GM12878 (cell line): ENCODE measurements around the gene HIBCH. TPM values are rescaled to one million over a fixed set of nuclear protein-coding genes. Genes with fewer than 3 reads are reported as not detected.

ENCODE experiments used
- ATAC-seq: fragments of 200-7000 bp; cut with Tn5 transposase; 3 replicates; pipeline ENCODE4 v1.9.1; 2020; ENCODE audit warnings: mild to moderate bottlenecking, moderate library complexity
- BruUV-seq: library from RNA; stranded (reverse); fragments of 400-500 nt; replicated peaks from 2 replicates; lab custom pipeline; 2021; lab: Mats Ljungman, UMichigan
- CTCF ChIA-PET: fragments of 300-600 bp; sonication (Branson Sonifier 250); formaldehyde crosslinking; extraction: SDS; loops from one replicate; lab custom pipeline; 2021; ENCODE audit warnings: inconsistent platforms; lab: Yijun Ruan, JAX
- POLR2A ChIA-PET: fragments of 350-600 bp; formaldehyde crosslinking; extraction: SDS; loops from one replicate; lab custom pipeline; 2021; ENCODE audit warnings: inconsistent platforms; lab: Charles Lee
- RAD21 ChIA-PET: fragments of 300-600 bp; sonication (Branson Sonifier 250); formaldehyde crosslinking; loops from one replicate; lab custom pipeline; 2023; ENCODE audit warnings: antibody characterized with exemption; ENCODE audit not compliant: unreplicated experiment; lab: Charles Lee
- SMC1A ChIA-PET: fragments of 300-600 bp; sonication (Branson Sonifier 250); formaldehyde crosslinking; loops from one replicate; lab custom pipeline; 2023; ENCODE audit not compliant: unreplicated experiment, uncharacterized antibody; lab: Charles Lee
- DNase-seq: peaks from one replicate; pipeline ENCODE4 v3.0.0-alpha.2; 2011; ENCODE audit warnings: low read depth, low spot score
- FAIRE-seq: peaks from 3 replicates; lab custom pipeline; 2011; peaks lifted over from hg19 to GRCh38; lab: Jason Lieb, UNC
- H2AFZ ChIP-seq: 2 replicates; pipeline ENCODE4 v1.6.0; 2011; ENCODE audit warnings: low read depth, low read length, control low read depth; ENCODE audit not compliant: control insufficient read depth
- H3K27ac ChIP-seq: 2 replicates; pipeline ENCODE4 v1.5.1; 2011; ENCODE audit warnings: control low read depth; ENCODE audit not compliant: control insufficient read depth, insufficient read depth
- H3K27me3 ChIP-seq, 2 experiments: replicated peaks in 1 of 2; 2 replicates each; pipeline versions ENCODE4 v1.6.0 to v1.6.1; 2011; ENCODE audit warnings: low read length in 1 of 2; ENCODE audit not compliant: control insufficient read depth in 2 of 2, insufficient read depth in 2 of 2
- H3K36me3 ChIP-seq, 2 experiments: 2 replicates each; pipeline ENCODE4 v1.5.1; 2011; ENCODE audit warnings: low read length in 1 of 2; ENCODE audit not compliant: control insufficient read depth in 2 of 2, insufficient read depth in 2 of 2
- H3K4me1 ChIP-seq: 2 replicates; pipeline ENCODE4 v1.6.1; 2011; ENCODE audit warnings: mild to moderate bottlenecking, low read length, moderate library complexity, mixed read lengths; ENCODE audit not compliant: control insufficient read depth, insufficient read depth
- H3K4me2 ChIP-seq: 2 replicates; pipeline ENCODE4 v1.6.0; 2011; ENCODE audit warnings: control low read depth; ENCODE audit not compliant: control insufficient read depth, insufficient read depth
- H3K4me3 ChIP-seq: fragments of 200-600 bp; sonication (generic); 2 replicates; pipeline ENCODE4 v1.5.1; 2016
- H3K79me2 ChIP-seq: 2 replicates; pipeline ENCODE4 v1.6.0; 2011; ENCODE audit warnings: low read length; ENCODE audit not compliant: control insufficient read depth, insufficient read depth
- H3K9ac ChIP-seq: 2 replicates; pipeline ENCODE4 v1.8.0; 2011; ENCODE audit warnings: low read length, control low read depth, mixed read lengths; ENCODE audit not compliant: control insufficient read depth, insufficient read depth
- H3K9me3 ChIP-seq: replicated peaks from 3 replicates; pipeline ENCODE4 v1.5.1; 2011; ENCODE audit warnings: mild to moderate bottlenecking, low read length; ENCODE audit not compliant: control insufficient read depth, insufficient read depth
- H4K20me1 ChIP-seq: 2 replicates; pipeline ENCODE4 v1.6.0; 2011; ENCODE audit not compliant: control insufficient read depth, insufficient read depth
- ATF2 ChIP-seq: IDR thresholded peaks from 2 replicates; pipeline ENCODE4 v1.6.1; 2012; ENCODE audit warnings: low read length, inconsistent platforms
- CREB1 ChIP-seq: IDR thresholded peaks from 2 replicates; pipeline ENCODE4 v1.6.1; 2012; ENCODE audit warnings: low read depth, mild to moderate bottlenecking, inconsistent platforms
- FOS ChIP-seq: IDR thresholded peaks from 3 replicates; pipeline ENCODE4 v1.6.1; 2011; ENCODE audit warnings: borderline replicate concordance; ENCODE audit not compliant: insufficient read length; ENCODE audit errors: extremely low read depth
- IKZF1 ChIP-seq: fragments of 450-650 bp; conservative IDR thresholded peaks from 2 replicates; pipeline ENCODE4 v1.6.1; 2017; ENCODE audit warnings: antibody characterized with exemption, mild to moderate bottlenecking
- MTA2 ChIP-seq: fragments of 450-650 bp; IDR thresholded peaks from 2 replicates; pipeline ENCODE4 v1.6.1; 2016; ENCODE audit warnings: low read depth, mild to moderate bottlenecking, moderate library complexity
- NBN ChIP-seq: fragments of 450-650 bp; IDR thresholded peaks from 2 replicates; pipeline ENCODE4 v1.6.1; 2016
- POLR2AphosphoS2 ChIP-seq: IDR thresholded peaks from 2 replicates; pipeline ENCODE4 v1.6.1; 2011; ENCODE audit warnings: low read depth, mild to moderate bottlenecking, low read length, improper control_type of control experiment, moderate library complexity
- SMAD1 ChIP-seq: fragments of 450-650 bp; IDR thresholded peaks from 2 replicates; pipeline ENCODE4 v1.6.1; 2018; ENCODE audit warnings: mild to moderate bottlenecking, low read depth; ENCODE audit not compliant: partially characterized antibody
- STAT1 ChIP-seq: fragments of 450-650 bp; conservative IDR thresholded peaks from 2 replicates; pipeline ENCODE4 v1.6.1; 2014; ENCODE audit warnings: antibody characterized with exemption, mild to moderate bottlenecking
- USF2 ChIP-seq: IDR thresholded peaks from 2 replicates; pipeline ENCODE4 v1.6.1; 2011; ENCODE audit warnings: low read depth, low read length, improper control_type of control experiment, borderline replicate concordance
- YBX1 ChIP-seq: fragments of 450-650 bp; IDR thresholded peaks from 2 replicates; pipeline ENCODE4 v1.6.1; 2016; ENCODE audit warnings: antibody characterized with exemption
- ZSCAN29 ChIP-seq: fragments of 450-650 bp; IDR thresholded peaks from 2 replicates; pipeline ENCODE4 v1.6.1; 2017; ENCODE audit warnings: mild to moderate bottlenecking, moderate library complexity
- WGBS: methylation state at CpG from one replicate; pipeline ENCODE4 v1.1.6; 2016; ENCODE audit warnings: low lambda C conversion rate; ENCODE audit not compliant: insufficient replicate concordance, insufficient coverage; ENCODE audit errors: missing lambda C conversion rate; 5-methylcytosine and 5-hydroxymethylcytosine counted together
- in situ Hi-C: fragments of 300-500 bp; cut with MboI; formaldehyde crosslinking; loops from 9 replicates; pipeline ENCODE4 v1.14.3; 2018; ENCODE audit warnings: mixed read lengths
- intact Hi-C: fragments of 100-400 bp; cut with micrococcal nuclease; formaldehyde crosslinking; loops from one replicate; pipeline ENCODE4 v1.14.2; 2022; ENCODE audit not compliant: unreplicated experiment
- polyA plus RNA-seq, 11 experiments: library from polyadenylated mRNA; depleted of rRNA in 4 of 11; unstranded in 6 of 11; stranded (reverse) in 5 of 11; fragments of >200 nt; fragmentation: Nextera tagmentation in 4 of 11; fragmentation: Illumina TruSeq in 1 of 11; extraction: Ambion mirVana in 4 of 11; extraction: Trizol in 1 of 11; gene quantifications; 1 replicate in 1 of 11; 2 replicates in 10 of 11; pipeline versions ENCODE4 v1.2.1 to v1.2.3, GENCODE V29; 2011 to 2016; ENCODE audit warnings: inconsistent platforms in 2 of 11, missing spikeins in 2 of 11, low read depth in 1 of 11
- total RNA-seq, 4 experiments: library from RNA; depleted of rRNA in 3 of 4; stranded (reverse); fragments of >200 nt in 3 of 4; fragmentation: Illumina TruSeq in 1 of 4; extraction: Trizol in 1 of 4; gene quantifications; 2 replicates each; pipeline versions ENCODE4 v1.2.1 to v1.2.3, GENCODE V29; 2013 to 2021

HIBCH gene
- total and polyA plus RNA-seq, 10 of the 15 experiments (the other 5 are each of a cell fraction or from before 2014, with no cell fraction given): 22.3 to 81.0 (median 37.4) TPM

- no TSS peak for BruUV-seq
- POLR2A ChIA-PET: interaction anchor here (0.6 kb wide), 1 partner anchor 154 kb away, joined by 3 read pairs; no protein-coding TSS in a partner anchor
- no peaks in the 10 kb centered on the region for H3K4me1 ChIP-seq
Measured at GRCh38 chr2:190190507-190191162, 129.0 kb downstream of the HIBCH start.

More at GRCh38 chr2:190190507-190191162, 129.0 kb downstream of the HIBCH start:
- FAIRE-seq (no peak), DNase-seq (no peak), ATAC-seq (no peak)
- 100% methylated on average over 3 of the region's 3 CpGs for WGBS
- H3K4me3 ChIP-seq: no peak overlapping the region
- no peak overlapping the region for H3K27ac ChIP-seq
- H3K27me3 ChIP-seq: no peaks in the 10 kb centered on the region
- H3K9me3 ChIP-seq: no peaks in the 10 kb centered on the region
- H4K20me1 ChIP-seq: no peaks in the 10 kb centered on the region
- H3K9ac ChIP-seq: no peak overlapping the region
- intact Hi-C loops (no loop called here), in situ Hi-C loops (no loop called here)
- ChIA-PET RAD21 (no interaction called here), CTCF (interaction anchor here (0.5 to 1.2 kb wide), 2 partner anchors 10 to 428 kb away, joined by 3 read pairs; partner anchors contain the start of gene OSGEPL1), SMC1A (interaction anchor here (0.9 to 1.4 kb wide), 2 partner anchors 11 to 35 kb away, joined by 3 to 4 read pairs; no protein-coding TSS in a partner anchor)
- no peak overlapping the region for H3K4me2 ChIP-seq
- TF ChIP-seq SMAD1 (no peak), POLR2AphosphoS2 (no peak), NBN (no peak), USF2 (no peak), YBX1 (no peak), STAT1 (no peak), ATF2 (no peak), FOS (no peak), CREB1 (no peak), ZSCAN29 (no peak), MTA2 (no peak), IKZF1 (no peak)
- no peaks in the 10 kb centered on the region for H3K79me2 ChIP-seq
- no peaks in the 10 kb centered on the region for H3K36me3 ChIP-seq
- H2AFZ ChIP-seq: no peak overlapping the region
